Measurements from ENCODE around the gene RAB14. TPM values are rescaled to one million over a fixed set of nuclear protein-coding genes. Genes with fewer than 3 reads are reported as not detected.
A peak's percentile ranks its signal among the peaks of the same experiment; 100 is the strongest.

RAB14 gene
- total RNA-seq, 3 donors from 2014 or later, result 70.1 to 87.2 (median 76.2) TPM

- Histone ChIP-seq H3K4me1 (ENCODE audit: low read depth) (peaks cover 6% of the 10 kb centered on the region), H3K9me3 (no peaks in the 10 kb centered on the region), H3K36me3 (ENCODE audit: low read depth) (no peaks in the 10 kb centered on the region), H3K4me3 (no peak overlapping the region)
- no peak for TF ChIP-seq CTCF (IDR thresholded peaks at IDR 0.05)
- intact Hi-C loops (cut with DNase I, micrococcal nuclease), result loop anchor here (5.0 to 10.0 kb wide), 2 partner anchors 114 to 192 kb away; no protein-coding TSS in a partner anchor
- ATAC-seq (no peak), DNase-seq (no peak)
Measured at GRCh38 chr9:121210536-121210935, 8.9 kb upstream of the RAB14 start.

- ATAC-seq (peak; percentile 48), DNase-seq (no peak)
- intact Hi-C loops (cut with DNase I, micrococcal nuclease), result no loop called here
- no peak for TF ChIP-seq CTCF (IDR thresholded peaks at IDR 0.05)
- Histone ChIP-seq H3K4me3 (no peak overlapping the region), H3K9me3 (no peaks in the 10 kb centered on the region), H3K4me1 (ENCODE audit: low read depth) (no peaks in the 10 kb centered on the region), H3K36me3 (ENCODE audit: low read depth) (no peaks in the 10 kb centered on the region)
Measured at GRCh38 chr9:121207371-121207940, 5.8 kb upstream of the RAB14 start.

GRCh38 chr9:121206516-121207370, 5.1 kb upstream of the RAB14 start:
- Histone ChIP-seq H3K36me3 (ENCODE audit: low read depth) (no peaks in the 10 kb centered on the region), H3K9me3 (no peaks in the 10 kb centered on the region), H3K4me1 (ENCODE audit: low read depth) (no peaks in the 10 kb centered on the region), H3K4me3 (no peak overlapping the region)
- no peak for ATAC-seq
- no peak for DNase-seq
- no peak for TF ChIP-seq CTCF (IDR thresholded peaks at IDR 0.05)
- intact Hi-C loops (cut with DNase I, micrococcal nuclease), result no loop called here

GRCh38 chr9:121204611-121205010, 2.9 kb upstream of the RAB14 start:
- H3K9me3 ChIP-seq, result no peaks in the 10 kb centered on the region
- H3K4me3 ChIP-seq, result no peak overlapping the region
- H3K36me3 ChIP-seq (ENCODE audit: low read depth), result no peaks in the 10 kb centered on the region
- H3K4me1 ChIP-seq (ENCODE audit: low read depth), result peaks cover 5% of the 10 kb centered on the region
- TF ChIP-seq CTCF (IDR thresholded peaks at IDR 0.05), result no peak
- intact Hi-C loops (cut with DNase I, micrococcal nuclease), result no loop called here
- no peak for DNase-seq
- no peak for ATAC-seq

DNA sequence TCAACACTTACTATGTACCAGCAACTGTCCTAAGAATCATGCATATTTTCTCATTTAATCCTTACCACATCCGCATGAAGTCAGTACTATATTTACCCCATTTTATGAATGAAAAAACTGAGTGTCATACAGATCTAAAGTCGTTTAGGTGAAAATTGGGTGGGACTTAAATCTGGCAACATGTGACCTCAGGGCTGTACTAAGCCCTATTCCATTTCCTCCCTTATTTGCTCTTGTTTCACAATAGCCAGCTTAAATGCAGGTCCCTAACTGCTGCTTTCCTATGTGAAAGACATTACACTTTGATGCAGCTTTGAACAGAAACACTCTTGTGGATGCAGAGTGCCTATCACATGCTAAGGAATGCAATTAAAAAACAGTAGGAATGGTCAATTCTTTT, 2.5 kb upstream of the RAB14 start:
- no peak overlapping the region for H3K4me3 ChIP-seq
- TF ChIP-seq CTCF (IDR thresholded peaks at IDR 0.05), result no peak
- H3K9me3 ChIP-seq, result no peaks in the 10 kb centered on the region
- peaks cover 10% of the 10 kb centered on the region for H3K4me1 ChIP-seq (ENCODE audit: low read depth)
- DNase-seq, result no peak
- intact Hi-C loops (cut with DNase I, micrococcal nuclease), result no loop called here
- no peak for ATAC-seq
- no peaks in the 10 kb centered on the region for H3K36me3 ChIP-seq (ENCODE audit: low read depth)
